ENCODE results near the gene HDAC4.
A peak's percentile ranks its signal among the peaks of the same experiment; 100 is the strongest.

The HDAC4 gene

DNA sequence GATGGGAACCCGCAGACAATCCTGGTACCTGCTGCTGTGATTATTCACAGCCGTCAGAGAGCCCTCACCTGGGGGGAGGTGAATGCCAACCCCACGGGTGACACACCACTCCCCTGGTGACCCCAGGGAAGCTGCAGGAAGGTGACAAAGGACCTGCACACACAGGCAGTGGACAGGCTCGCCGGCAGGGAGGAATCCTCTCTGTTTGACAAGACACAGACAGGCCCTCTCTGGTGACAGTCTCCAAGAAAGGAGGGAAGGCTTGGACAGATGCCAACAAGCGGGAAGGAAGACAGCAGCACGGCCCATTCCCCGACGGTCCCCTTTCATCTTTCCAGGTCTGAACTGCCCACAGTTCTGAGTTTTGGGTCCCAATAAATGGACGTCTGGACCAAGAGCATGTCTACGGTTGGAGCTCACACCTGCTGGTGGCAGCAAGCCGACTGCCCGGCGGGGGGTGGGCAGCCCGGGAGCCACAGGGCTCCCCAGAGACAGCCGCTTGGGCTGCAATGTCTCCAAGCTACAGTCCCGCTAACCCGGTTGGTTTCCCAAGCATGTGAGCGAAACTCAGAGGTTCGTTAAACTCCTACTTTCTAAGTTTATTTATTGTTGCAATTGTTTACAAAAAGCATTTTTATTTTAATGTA, 31.8 kb downstream of the HDAC4 start:
- DNase-seq (ENCODE audit: low read depth): no peak

DNA sequence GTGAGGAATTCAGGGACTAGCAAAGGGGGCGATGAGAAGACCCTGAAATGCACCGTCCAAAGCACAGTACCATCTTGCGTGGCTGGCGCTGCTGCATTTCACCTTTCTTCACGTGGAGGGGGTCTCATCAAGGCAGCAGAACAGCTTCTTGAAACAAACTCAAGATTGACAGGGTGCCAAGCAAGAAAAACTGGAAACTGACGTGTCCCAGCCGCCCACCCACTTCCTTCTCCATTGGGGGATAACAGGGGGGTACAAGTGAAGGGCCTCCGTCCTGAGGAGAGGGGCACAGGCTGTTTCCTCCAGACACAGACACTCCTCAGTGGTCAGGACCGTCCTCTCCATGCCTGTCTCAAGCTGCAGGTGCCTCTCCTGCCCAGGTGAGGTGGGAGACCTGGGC, 32.5 kb downstream of the HDAC4 start:
- no peak for DNase-seq (ENCODE audit: low read depth)

DNA sequence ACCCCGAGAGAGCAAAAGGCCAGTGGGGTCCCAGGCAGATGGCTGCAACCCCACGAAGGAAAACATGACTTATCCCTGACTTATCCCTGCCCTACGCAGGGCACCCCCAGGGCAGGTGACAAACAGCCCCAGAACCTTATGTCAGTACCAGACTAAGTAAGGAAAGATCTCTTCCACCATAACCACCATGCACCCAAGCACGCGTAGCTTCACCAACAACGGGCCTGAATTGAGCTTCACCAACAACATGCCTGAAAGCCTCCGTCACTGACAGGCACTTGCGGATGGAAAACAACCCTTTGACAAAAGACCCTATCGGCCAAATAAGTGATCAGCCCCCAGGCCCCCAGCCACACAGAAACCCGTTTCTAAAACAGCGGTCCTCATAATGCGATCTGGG, 34.1 kb downstream of the HDAC4 start:
- no peak for DNase-seq (ENCODE audit: low read depth)

DNA sequence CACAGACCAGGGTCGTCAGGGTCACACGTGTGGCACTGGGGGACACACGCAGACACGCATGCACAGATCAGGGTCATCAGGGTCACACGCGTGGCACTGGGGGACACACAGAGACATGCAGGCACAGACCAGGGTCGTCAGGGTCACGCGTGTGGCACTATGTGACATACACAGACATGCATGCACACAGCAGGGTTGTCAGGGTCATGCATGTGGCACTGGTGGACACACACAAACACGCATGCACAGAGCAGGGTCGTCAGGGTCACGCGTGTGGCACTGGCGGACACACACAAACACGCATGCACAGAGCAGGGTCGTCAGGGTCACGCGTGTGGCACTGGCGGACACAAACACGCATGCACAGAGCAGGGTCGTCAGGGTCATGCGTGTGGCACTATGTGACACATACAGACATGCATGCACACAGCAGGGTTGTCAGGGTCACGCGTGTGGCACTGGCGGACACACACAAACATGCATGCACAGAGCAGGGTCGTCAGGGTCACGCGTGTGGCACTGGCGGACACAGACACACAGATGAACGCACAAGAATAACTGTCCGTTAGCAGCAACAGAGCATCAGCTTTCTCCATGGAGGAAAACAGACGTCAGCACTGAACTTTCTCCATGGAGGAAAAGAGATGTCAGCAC, 34.9 kb downstream of the HDAC4 start:
- DNase-seq (ENCODE audit: low read depth): no peak

DNA sequence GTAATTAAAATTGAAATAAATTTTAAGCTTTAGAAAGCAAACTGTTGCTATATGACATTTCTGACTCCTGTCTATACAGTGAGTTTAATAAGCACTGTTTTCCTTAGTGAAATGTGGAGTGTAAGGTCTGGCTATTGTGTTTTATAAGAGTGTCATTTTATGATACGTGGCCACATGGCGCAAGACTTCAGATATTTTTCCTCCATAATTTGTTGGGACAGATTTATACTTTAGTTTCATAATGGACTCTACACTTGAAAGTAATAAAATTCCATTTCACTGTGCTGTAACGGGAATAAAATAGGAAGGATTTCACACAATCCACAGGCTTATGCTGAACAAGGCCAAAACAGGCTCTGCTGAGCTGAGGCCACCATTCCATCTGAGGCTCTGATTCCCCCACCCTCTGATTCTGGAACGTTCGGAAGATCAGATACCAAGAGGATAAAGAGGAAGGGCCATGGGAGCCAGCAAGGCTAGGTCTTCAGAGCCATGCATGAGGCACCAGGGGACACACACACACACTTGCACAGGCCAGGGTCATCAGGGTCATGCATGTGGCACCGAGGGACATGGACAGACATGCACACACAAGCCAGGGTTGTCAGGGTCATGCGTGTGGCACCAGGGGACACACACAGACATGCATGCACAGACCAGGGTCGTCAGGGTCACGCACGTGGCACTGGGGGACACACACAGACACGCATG, 35.6 kb downstream of the HDAC4 start:
- no peak for DNase-seq (ENCODE audit: low read depth)

DNA sequence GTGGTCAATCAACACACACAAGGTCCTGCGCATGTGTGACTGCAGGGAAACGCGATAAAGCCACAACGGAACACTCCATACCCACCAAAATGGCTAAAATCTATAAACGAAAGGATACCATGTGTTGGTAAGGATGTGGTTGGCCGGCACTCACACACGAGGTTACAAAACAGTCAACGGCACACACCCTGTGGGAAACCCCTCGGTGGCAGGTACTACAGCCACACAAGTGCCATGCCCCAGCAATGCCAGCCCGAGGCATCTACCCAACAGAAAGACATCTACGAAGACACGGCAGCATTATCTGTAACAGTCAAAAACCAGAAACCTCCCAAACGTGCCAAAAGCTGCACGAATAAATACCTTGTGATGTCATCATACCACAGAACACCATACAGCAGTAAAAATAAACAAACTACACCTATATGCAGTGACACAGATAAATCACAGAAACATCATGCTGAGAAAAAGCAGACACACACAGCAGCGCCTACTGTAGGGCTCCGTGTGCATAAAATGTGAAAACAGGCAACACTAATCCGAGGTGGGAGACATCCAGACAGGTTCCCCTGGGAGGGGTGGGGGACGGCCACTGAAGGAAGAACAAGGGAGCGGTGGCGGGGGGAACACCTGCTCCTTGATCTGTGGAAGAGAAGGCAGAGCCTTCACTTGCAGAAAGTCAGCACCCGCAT, 36.7 kb downstream of the HDAC4 start:
- peak; percentile 22 for DNase-seq (ENCODE audit: low read depth)

DNA sequence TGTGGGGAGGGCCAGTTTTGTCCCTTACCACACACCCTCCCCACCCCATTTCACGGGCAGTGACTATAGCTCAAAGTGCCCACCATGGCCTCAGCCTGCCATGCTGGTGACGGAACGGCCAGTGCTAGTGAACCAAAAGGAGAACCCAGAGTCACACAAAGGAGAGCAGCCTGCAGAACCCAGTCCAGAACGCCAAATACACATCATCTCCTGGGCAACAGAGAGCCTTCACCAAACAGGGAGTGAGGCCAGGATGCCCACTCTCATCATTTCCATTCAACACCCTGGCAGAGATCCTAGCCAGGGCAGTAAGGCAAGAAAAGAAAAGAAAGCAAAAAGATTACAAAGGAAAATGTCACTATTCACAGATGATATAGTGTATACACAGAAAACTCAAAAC, 38.3 kb downstream of the HDAC4 start:
- no peak for DNase-seq (ENCODE audit: low read depth)

DNA sequence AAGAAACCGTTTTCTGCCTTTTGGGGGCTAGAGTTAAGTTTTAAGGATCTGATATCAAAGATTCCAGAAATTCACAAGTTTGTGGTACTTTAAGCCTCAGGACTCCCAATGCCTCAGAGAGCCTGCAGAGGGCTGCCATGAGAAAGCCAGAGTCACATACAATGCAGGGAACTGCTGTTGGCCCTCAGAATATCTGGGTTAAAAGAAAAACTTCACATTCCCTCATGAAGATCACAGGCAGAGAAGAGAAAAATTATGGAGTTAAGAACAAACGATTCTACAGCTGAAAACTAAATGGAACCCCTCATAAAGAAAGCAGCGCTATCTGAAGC, 39.5 kb downstream of the HDAC4 start:
- no peak for DNase-seq (ENCODE audit: low read depth)

DNA sequence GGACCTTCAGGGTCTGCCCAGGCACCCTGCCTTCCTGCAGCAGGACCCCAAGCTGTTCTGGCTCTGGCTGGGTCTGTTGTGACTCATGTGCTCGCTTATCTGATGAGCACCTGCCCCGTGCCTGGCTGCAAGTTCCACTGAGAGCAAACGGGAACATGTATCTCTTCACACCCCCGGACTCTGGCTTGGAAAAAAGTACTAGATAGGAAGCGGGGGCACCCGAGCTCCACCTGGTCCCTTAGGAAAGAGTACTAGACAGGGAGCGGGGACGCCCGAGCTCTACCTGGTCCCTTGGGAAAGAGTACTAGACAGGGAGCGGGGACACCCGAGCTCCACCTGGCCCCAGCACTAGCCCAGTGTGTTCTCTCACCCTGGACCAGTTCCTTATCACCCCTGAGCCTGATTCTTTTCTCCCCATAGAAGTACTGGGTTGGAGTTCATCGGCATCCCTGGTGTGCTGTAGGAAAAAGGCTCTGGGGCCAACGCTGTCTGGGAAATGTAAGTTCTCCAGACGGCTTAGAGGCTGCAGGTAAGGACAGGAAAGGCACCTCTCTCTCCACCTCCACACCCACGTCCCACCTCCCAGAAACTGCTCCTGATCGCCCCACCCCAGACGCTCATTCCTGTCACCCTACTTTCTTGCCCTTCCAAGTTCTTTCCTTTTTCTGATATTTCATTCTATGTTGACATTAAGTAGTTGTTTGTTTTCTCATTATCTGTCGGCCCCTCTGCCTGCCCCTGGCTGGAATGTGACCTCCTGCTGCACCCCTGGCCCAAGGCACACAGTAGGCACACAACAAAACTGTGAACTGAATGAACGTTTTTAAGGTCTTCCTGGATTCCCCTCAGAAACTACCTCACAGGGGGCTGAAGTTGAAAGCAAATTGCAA, 40.2 kb downstream of the HDAC4 start:
- no peak for DNase-seq (ENCODE audit: low read depth)

DNA sequence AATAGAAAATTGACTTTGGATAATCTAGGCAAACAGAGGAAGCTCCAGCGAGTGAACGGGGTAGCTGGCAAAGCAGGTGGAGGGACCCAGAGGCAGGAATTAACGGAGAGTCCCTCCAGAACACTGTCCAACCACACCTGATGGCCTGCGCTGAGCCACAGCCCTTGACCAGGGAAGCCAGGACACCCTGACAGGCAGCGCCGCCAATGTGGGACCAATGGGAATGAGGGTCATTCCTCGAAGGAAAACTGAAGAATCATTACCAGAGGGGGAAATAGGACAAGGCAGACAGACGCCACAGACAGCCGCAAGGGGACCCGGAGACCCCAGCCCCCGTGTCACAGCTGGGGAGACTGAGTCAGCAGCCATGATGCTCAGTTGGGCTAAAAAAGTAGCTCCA, 40.8 kb downstream of the HDAC4 start:
- DNase-seq (ENCODE audit: low read depth): no peak

DNA sequence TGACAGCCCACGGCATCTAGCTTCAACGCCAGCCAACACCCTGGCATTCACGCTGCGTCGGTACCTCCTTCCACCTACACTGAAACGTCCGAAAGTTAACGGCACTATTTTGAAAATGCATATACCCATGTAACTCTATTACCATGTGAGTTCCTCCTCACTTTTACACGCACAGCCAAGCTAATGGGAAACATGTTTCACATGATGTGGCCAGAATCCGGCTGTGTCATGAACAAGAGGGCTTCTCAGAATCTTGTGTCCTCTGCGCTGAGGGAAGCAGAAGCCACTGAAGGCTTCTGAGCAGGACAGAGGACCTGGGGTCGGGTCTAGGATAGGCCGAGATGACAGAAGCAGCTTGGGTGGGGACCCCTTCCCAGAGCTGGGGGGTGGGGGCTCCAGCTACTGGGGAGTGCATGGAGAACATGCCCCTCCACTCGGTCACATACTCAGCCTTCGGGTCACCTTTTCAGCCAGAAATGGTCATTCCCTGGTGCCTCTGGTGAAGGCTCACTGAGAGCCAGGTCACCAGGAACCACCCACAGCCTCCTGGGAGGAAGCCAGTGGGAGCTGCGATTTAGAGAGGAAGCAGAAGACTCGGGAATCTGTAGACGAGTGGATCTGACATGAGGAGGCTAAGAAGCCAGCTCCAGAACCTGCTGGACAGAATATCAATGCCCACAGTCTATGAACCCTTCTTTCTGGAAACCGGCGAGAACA, 41.5 kb downstream of the HDAC4 start:
- DNase-seq (ENCODE audit: low read depth): no peak

DNA sequence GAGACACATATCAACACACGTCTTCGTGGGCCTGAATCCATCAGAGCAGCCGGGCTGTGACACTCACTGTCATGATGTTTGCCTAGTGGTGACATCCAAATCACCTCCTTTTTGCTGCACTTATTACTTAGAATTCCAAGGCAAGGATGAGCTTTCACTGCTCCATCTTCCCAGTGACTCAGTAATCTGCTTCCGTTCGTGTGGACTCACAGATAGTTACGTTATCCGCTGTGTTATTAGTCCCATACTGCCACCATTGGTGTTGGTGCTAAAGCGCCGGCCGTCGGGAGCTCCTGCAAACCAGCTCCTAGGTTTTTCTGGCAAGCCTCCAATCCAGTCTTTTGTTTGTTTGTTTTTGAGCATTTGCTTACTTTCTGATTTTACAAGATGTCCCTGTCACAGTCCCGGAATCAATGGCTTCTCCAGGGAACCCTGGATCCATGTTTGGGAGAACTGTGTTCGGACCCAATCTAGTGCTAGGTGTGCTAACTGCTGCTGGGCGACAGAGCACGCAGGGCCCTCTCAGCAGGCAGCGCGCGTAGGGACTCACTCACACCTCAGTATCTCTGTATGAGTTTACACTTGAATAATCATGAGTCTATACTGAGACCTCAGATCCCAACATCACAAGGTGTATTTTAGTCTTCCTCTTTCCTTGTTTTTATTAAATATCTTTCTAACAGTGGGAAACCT, 42.6 kb downstream of the HDAC4 start:
- DNase-seq (ENCODE audit: low read depth): no peak

DNA sequence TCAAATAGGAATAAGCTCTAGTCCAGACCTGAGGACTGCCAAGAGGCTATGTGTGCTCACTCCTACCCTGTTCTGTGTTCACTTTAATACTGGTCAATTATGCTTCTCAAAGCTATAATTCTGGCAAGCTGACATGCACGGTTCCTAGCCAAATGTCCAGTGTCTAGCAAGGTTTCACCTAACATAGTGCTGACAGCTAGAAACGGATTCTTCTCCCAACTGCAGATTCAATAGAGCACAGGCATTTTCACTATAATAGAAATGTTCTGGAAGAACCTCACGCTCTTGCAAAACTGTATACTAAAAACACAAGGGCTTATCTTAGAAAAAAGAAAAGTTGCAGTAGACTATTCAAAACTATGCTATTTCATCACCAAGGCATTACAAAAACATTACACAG, 45.1 kb downstream of the HDAC4 start:
- no peak for DNase-seq (ENCODE audit: low read depth)

DNA sequence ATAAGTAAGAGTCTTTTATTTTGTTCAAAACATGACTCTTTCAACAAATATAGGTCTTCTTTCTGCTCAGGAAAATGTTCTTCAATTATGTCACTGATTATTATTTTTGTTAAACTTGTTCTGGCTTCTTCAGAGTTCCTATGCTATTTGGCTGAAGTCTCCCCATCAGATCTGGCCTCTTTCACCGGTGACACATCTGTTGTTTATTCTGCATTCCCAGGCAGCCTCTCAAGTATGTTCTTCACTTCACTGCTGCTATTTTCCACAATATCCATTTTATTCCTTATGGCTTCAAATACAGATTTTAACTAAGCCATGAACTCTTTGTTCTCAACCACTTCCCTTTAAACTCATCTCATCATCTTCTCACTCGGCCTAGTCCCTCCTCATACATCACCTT, 45.7 kb downstream of the HDAC4 start:
- DNase-seq (ENCODE audit: low read depth): no peak

DNA sequence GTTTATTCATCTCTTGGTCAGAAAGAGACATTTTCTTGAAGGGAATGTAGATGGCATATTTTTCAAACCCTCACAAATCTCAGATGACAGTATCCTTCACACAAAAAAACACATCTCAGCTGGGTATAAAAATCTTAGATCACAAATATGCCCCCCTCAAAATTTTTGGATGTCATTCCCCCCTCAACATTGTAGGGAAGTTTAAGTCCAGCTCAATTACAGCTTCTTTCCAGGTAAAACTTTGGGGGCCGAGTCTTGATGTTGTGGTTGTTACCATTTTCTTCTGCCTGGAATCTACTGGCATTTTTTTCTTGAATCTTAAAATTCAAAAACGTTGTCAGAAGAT, 46.1 kb downstream of the HDAC4 start:
- DNase-seq (ENCODE audit: low read depth): no peak

DNA sequence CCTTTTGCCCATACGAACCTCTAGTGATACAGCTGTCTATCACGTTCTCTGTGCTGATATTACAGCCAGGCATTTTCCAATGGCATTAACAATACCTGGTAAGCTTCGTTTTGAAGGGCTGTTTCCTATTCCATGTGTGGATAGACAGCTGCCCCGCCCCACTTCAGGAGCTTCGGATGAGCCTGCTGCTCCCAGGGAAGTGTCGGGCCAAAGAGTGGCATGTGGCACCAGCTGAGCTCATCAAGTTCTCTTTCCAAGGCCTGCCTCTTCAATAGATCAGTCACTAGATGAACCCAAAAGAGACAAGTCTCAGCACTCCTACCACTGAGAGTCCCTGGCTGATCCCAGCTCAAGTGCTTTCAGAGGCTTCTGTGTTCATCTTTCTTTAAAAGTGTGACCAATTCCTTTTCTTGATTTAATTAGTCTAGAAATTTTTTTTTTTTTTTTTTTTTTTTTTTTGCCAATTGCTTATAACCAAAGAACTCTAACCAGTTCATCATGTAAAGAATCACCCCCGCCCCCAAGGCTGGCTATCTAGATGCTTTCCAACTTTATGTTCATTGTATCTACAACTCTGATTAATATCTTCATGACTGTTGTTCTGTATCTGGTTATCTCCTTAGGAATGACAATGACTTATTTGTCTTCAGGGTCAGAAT, 46.6 kb downstream of the HDAC4 start:
- DNase-seq (ENCODE audit: low read depth): no peak

DNA sequence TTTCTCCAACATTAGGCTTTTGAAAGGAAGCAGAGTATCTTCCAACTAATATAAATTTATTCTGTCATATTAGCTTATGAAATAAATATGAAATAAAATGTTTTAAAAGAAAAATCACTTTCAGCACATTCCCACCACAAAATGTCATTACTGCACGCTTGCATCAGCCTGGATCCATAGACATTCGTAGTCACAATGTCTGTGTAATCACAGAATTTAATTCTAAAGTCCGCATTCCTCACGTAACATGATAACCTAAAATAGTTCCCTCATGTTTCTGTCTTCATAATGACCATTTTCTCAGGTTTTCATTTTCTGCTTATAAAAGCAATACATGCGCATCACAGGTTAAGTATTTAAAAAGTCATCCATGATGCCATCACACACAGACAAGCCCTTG, 47.1 kb downstream of the HDAC4 start:
- no peak for DNase-seq (ENCODE audit: low read depth)

DNA sequence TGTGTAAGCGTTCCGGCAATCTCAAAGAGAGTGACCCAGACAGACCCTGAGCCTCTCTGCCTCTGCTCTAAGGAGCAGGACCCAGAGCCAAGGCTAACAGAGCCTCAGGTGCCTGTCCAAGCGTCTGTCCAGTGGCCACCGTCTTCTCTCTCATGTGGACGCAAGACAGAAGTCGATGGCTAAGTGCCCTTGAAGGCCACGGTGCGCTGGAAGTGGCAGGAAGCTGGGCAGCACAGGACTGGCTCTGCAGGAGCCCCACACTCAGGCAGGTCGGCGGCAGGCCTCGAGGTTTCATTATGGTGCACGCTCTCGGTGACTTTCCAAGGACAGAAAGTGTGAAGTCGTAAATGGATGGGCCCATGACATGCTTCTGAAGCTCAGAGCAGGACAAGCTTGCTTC, 49.1 kb downstream of the HDAC4 start:
- DNase-seq (ENCODE audit: low read depth): no peak

DNA sequence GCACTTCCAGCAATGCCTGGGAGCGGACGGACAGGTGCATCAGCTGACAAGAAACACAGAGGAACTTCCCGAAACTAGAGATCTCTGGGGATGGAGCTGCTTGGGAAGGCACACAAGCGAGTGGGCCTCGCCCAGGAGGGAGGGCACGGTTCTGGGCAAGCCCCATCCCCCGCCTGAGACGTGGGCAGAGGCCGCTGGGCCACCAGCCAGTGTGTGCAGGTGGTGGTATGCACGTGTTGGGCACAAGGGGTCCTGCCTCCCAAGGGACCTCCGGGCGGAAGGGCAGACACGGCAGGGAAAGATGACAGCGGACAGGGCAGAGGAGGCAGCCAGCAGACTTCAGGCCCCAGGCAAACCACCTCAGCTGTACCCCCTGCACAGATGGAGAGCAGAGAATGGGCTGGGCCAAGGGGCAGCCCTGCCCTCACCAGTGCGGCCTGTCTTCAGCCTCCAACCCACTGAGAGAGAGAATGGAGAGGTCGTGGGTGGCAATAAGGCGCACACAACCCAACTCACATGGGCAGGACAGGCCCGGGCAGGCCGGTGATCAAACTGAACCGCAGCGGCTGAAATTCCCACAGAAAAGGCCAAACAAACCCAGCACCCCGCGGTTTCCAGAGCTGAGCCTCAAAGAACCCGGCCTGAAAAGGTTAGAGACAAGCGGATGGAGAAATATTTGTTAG, 51.2 kb downstream of the HDAC4 start:
- no peak for DNase-seq (ENCODE audit: low read depth)

Data from stimulated activated CD8-positive, alpha-beta memory T cell treated with anti-CD3 and anti-CD28 coated beads, Interleukin-12 subunit alpha, Interleukin-12 subunit beta, amount 100 ng/mL, for 4 hours (primary cell).